OCI-LY7 (cell line): ENCODE data around the gene TMEM8B. TPM values are rescaled to one million over a fixed set of nuclear protein-coding genes. Genes with fewer than 3 reads are reported as not detected.

Experiments used
- BruUV-seq: library from RNA; stranded (reverse); fragments of 400-500 nt; replicated peaks from 2 replicates; lab custom pipeline; 2021; lab: Mats Ljungman, UMichigan
- CTCF ChIA-PET: fragments of 300-600 bp; sonication (Branson Sonifier 250); formaldehyde crosslinking; loops from one replicate; lab custom pipeline; 2022; ENCODE audit warnings: antibody characterized with exemption; ENCODE audit not compliant: unreplicated experiment; lab: Charles Lee
- POLR2A ChIA-PET: fragments of 300-600 bp; sonication (Branson Sonifier 250); formaldehyde crosslinking; loops from one replicate; lab custom pipeline; 2022; ENCODE audit warnings: antibody characterized with exemption; lab: Charles Lee
- DNase-seq: peaks from one replicate; pipeline ENCODE4 v3.0.0-alpha.2; 2015; ENCODE audit warnings: low spot score
- H2AFZ ChIP-seq: fragments of 200-600 bp; sonication (generic), shearing (Covaris generic); 2 replicates; pipeline ENCODE4 v1.6.1; 2014; ENCODE audit warnings: mild to moderate bottlenecking, antibody characterized with exemption, low read length, moderate library complexity
- H3K27ac ChIP-seq: fragments of 200-600 bp; sonication (generic); 2 replicates; pipeline ENCODE4 v1.5.1; 2014; ENCODE audit warnings: mixed run types, low read depth, mild to moderate bottlenecking, moderate library complexity, low read length, inconsistent platforms; ENCODE audit not compliant: poor library complexity, severe bottlenecking
- H3K36me3 ChIP-seq: fragments of 200-600 bp; sonication (generic); 2 replicates; pipeline ENCODE4 v1.6.1; 2014; ENCODE audit warnings: mild to moderate bottlenecking, antibody characterized with exemption, low read length, moderate library complexity, mixed read lengths; ENCODE audit not compliant: insufficient read depth
- H3K4me1 ChIP-seq: fragments of 200-600 bp; sonication (generic); 2 replicates; pipeline ENCODE4 v1.5.1; 2014; ENCODE audit warnings: mild to moderate bottlenecking, low read length; ENCODE audit not compliant: insufficient read depth, poor library complexity, severe bottlenecking
- H3K4me2 ChIP-seq: fragments of 200-600 bp; sonication (generic); 2 replicates; pipeline ENCODE4 v1.6.1; 2014; ENCODE audit warnings: mild to moderate bottlenecking, low read length
- H3K4me3 ChIP-seq: fragments of 200-600 bp; sonication (generic); 2 replicates; pipeline ENCODE4 v1.5.1; 2014; ENCODE audit warnings: mild to moderate bottlenecking, low read depth, low read length; ENCODE audit not compliant: poor library complexity, severe bottlenecking
- H3K79me2 ChIP-seq: fragments of 200-600 bp; sonication (generic); 2 replicates; pipeline ENCODE4 v1.6.1; 2016; ENCODE audit warnings: low read depth, mild to moderate bottlenecking, low read length, moderate library complexity, mixed read lengths; ENCODE audit not compliant: insufficient read depth
- H3K9me2 ChIP-seq: fragments of 200-600 bp; sonication (generic); 2 replicates; pipeline ENCODE4 v1.6.1; 2016; ENCODE audit warnings: mild to moderate bottlenecking, low read length, mixed read lengths; ENCODE audit not compliant: insufficient read depth
- H3K9me3 ChIP-seq: fragments of 200-600 bp; sonication (generic); 2 replicates; pipeline ENCODE4 v1.6.1; 2014; ENCODE audit warnings: mild to moderate bottlenecking, mixed run types, low read length, mixed read lengths
- H4K20me1 ChIP-seq: fragments of 200-600 bp; sonication (generic); 2 replicates; pipeline ENCODE4 v1.6.1; 2014; ENCODE audit warnings: mild to moderate bottlenecking, antibody characterized with exemption, low read length, moderate library complexity, mixed read lengths; ENCODE audit not compliant: insufficient read depth
- CTCF ChIP-seq: fragments of 200-600 bp; sonication (generic); conservative IDR thresholded peaks from 2 replicates; pipeline ENCODE4 v1.5.1; 2014; ENCODE audit warnings: mild to moderate bottlenecking, antibody characterized with exemption, low read length, moderate library complexity, mixed read lengths
- EZH2phosphoT487 ChIP-seq: fragments of 200-600 bp; sonication (generic); IDR thresholded peaks from 2 replicates; pipeline ENCODE4 v1.6.1; 2018; ENCODE audit warnings: low read depth, borderline replicate concordance, mild to moderate bottlenecking, mixed run types, antibody characterized with exemption, low read length, moderate library complexity, mixed read lengths
- intact Hi-C: fragments of 100-400 bp; cut with micrococcal nuclease; formaldehyde crosslinking; loops from one replicate; pipeline ENCODE4 v1.10.0; 2022; ENCODE audit not compliant: unreplicated experiment
- total RNA-seq, 2 experiments: library from RNA; depleted of rRNA in 1 of 2; stranded (reverse); fragments of >200 nt in 1 of 2; shearing (Covaris generic) in 1 of 2; gene quantifications; 2 replicates each; pipeline ENCODE4 v1.2.3, GENCODE V29; 2014 to 2022

The TMEM8B gene
- total RNA-seq, 2 experiments from 2014 or later, result 3.1 to 15.7 TPM

GRCh38 chr9:35822926-35823325 is 6.1 kb upstream of the TMEM8B start:
- no peak overlapping the region for H3K4me3 ChIP-seq
- no peaks in the 10 kb centered on the region for H4K20me1 ChIP-seq
- POLR2A ChIA-PET, result interaction anchor here (0.6 to 1.7 kb wide), 2 partner anchors 10 to 12 kb away, joined by 3 to 4 read pairs; no protein-coding TSS in a partner anchor
- TF ChIP-seq CTCF (no peak), EZH2phosphoT487 (no peak)
- peaks cover 6% of the 10 kb centered on the region for H3K4me1 ChIP-seq
- intact Hi-C loops, result no loop called here
- no peaks in the 10 kb centered on the region for H3K9me3 ChIP-seq
- no peak overlapping the region for H3K27ac ChIP-seq
- CTCF ChIA-PET, result no interaction called here
- H2AFZ ChIP-seq, result no peak overlapping the region
- no peaks in the 10 kb centered on the region for H3K36me3 ChIP-seq
- no peak overlapping the region for H3K4me2 ChIP-seq
- DNase-seq, result no peak
- H3K9me2 ChIP-seq, result no peaks in the 10 kb centered on the region
- H3K79me2 ChIP-seq, result no peaks in the 10 kb centered on the region
- no TSS peak for BruUV-seq

- no peak overlapping the region for H3K4me3 ChIP-seq
- no peaks in the 10 kb centered on the region for H3K9me2 ChIP-seq
- BruUV-seq, result no TSS peak
- CTCF ChIA-PET, result interaction anchor here (1.0 kb wide), 1 partner anchor 33 kb away, joined by 3 read pairs; no protein-coding TSS in a partner anchor
- TF ChIP-seq CTCF, result peak; percentile 98
- TF ChIP-seq EZH2phosphoT487, result no peak
- peaks cover 20% of the 10 kb centered on the region for H3K4me1 ChIP-seq
- H2AFZ ChIP-seq, result peak overlapping the region; percentile 22; the same call in 1 of the 2 replicates
- no peaks in the 10 kb centered on the region for H3K9me3 ChIP-seq
- POLR2A ChIA-PET, result interaction anchor here (0.6 kb wide), 2 partner anchors 36 to 37 kb away, joined by 4 to 5 read pairs; no protein-coding TSS in a partner anchor
- no peak overlapping the region for H3K27ac ChIP-seq
- intact Hi-C loops, result loop anchor here (1.0 to 5.0 kb wide), 4 partner anchors 36 to 169 kb away; partner anchors contain the start of genes CCDC107 and RMRP
- no peaks in the 10 kb centered on the region for H4K20me1 ChIP-seq
- DNase-seq, result peak; percentile 73
- H3K4me2 ChIP-seq, result no peak overlapping the region
- H3K79me2 ChIP-seq, result no peaks in the 10 kb centered on the region
- no peaks in the 10 kb centered on the region for H3K36me3 ChIP-seq
These were observed 2.8 kb upstream of the TMEM8B start for GRCh38 chr9:35826071-35826701.

- intact Hi-C loops, result loop anchor here (5.0 kb wide), 2 partner anchors 90 to 170 kb away; partner anchors contain the start of genes CCDC107 and RMRP
- ChIA-PET POLR2A (no interaction called here), CTCF (interaction anchor here (0.6 kb wide), 1 partner anchor 279 kb away, joined by 3 read pairs; no protein-coding TSS in a partner anchor)
- Histone ChIP-seq H3K27ac (no peak overlapping the region), H2AFZ (no peak overlapping the region), H3K9me3 (no peaks in the 10 kb centered on the region), H3K9me2 (no peaks in the 10 kb centered on the region), H3K36me3 (no peaks in the 10 kb centered on the region), H3K79me2 (no peaks in the 10 kb centered on the region), H3K4me3 (no peak overlapping the region), H4K20me1 (no peaks in the 10 kb centered on the region), H3K4me2 (no peak overlapping the region), H3K4me1 (peaks cover 20% of the 10 kb centered on the region)
- BruUV-seq, result no TSS peak
- no peak for DNase-seq
- no peak for TF ChIP-seq CTCF
- no peak for TF ChIP-seq EZH2phosphoT487
These were observed 1.5 kb upstream of the TMEM8B start for GRCh38 chr9:35827486-35827885.
